H1 (cell line): ENCODE data around the gene ITPRIPL2. TPM values are rescaled to one million over a fixed set of nuclear protein-coding genes. Genes with fewer than 3 reads are reported as not detected.

Experiments used
- BCL11A ChIP-seq, 2 experiments: IDR thresholded peaks; one replicate each; pipeline ENCODE4 v1.6.1; 2011; ENCODE audit warnings: low read depth in 2 of 2, low read length in 2 of 2, mild to moderate bottlenecking in 2 of 2
- CHD2 ChIP-seq: IDR thresholded peaks from 2 replicates; pipeline ENCODE4 v1.6.1; 2012; ENCODE audit warnings: low read length, improper control_type of control experiment
- CREB1 ChIP-seq: IDR thresholded peaks from 2 replicates; pipeline ENCODE4 v1.6.1; 2012; ENCODE audit warnings: inconsistent platforms
- CTBP2 ChIP-seq: IDR thresholded peaks from 2 replicates; pipeline ENCODE4 v1.7.0; 2011; ENCODE audit warnings: borderline replicate concordance, mild to moderate bottlenecking, moderate library complexity, mixed read lengths, low read length; ENCODE audit not compliant: insufficient read depth, insufficient read length
- CTCF ChIP-seq, 3 experiments: IDR thresholded peaks; 1 replicate in 2 of 3; 2 replicates in 1 of 3; pipeline versions ENCODE4 v1.5.1 to v1.6.1; 2011; ENCODE audit warnings: low read length in 3 of 3, mild to moderate bottlenecking in 3 of 3, inconsistent platforms in 2 of 3, low read depth in 1 of 3, moderate library complexity in 1 of 3; ENCODE audit not compliant: insufficient read depth in 1 of 3; ENCODE audit errors: control extremely low read depth in 1 of 3
- HDAC6 ChIP-seq: IDR thresholded peaks from one replicate; pipeline ENCODE4 v1.7.1; 2012; ENCODE audit warnings: low read depth, mild to moderate bottlenecking, inconsistent platforms, low read length, moderate library complexity
- JUN ChIP-seq: IDR thresholded peaks from 2 replicates; pipeline ENCODE4 v1.6.1; 2011; ENCODE audit warnings: low read depth, mild to moderate bottlenecking, improper control_type of control experiment, low read length
- JUND ChIP-seq: IDR thresholded peaks from 2 replicates; pipeline ENCODE4 v1.6.1; 2011; ENCODE audit warnings: mild to moderate bottlenecking, improper control_type of control experiment, low read length
- KDM4A ChIP-seq: IDR thresholded peaks from one replicate; pipeline ENCODE4 v1.7.1; 2012; ENCODE audit warnings: low read depth, mild to moderate bottlenecking, moderate library complexity, low read length, inconsistent platforms; ENCODE audit not compliant: severe bottlenecking
- NANOG ChIP-seq: IDR thresholded peaks from 2 replicates; pipeline ENCODE4 v1.6.1; 2011; ENCODE audit warnings: low read length, low read depth, mild to moderate bottlenecking, inconsistent platforms; ENCODE audit not compliant: insufficient read depth, poor library complexity, severe bottlenecking
- NRF1 ChIP-seq: IDR thresholded peaks from 2 replicates; pipeline ENCODE4 v1.6.1; 2011; ENCODE audit warnings: mild to moderate bottlenecking, low read depth, low read length, improper control_type of control experiment
- PHF8 ChIP-seq: fragments of 200-600 bp; sonication (generic); conservative IDR thresholded peaks from 2 replicates; pipeline ENCODE4 v1.7.1; 2012; ENCODE audit warnings: low read depth, mild to moderate bottlenecking, inconsistent platforms, low read length, moderate library complexity
- RAD21 ChIP-seq, 2 experiments: IDR thresholded peaks in 1 of 2; conservative IDR thresholded peaks in 1 of 2; 2 replicates each; pipeline ENCODE4 v1.6.1; 2011; ENCODE audit warnings: low read depth in 2 of 2, low read length in 2 of 2, improper control_type of control experiment in 1 of 2, inconsistent platforms in 1 of 2, mild to moderate bottlenecking in 1 of 2, moderate library complexity in 1 of 2
- RNF2 ChIP-seq: fragments of 200-900, 300-1000 bp; sonication (generic); IDR thresholded peaks from 2 replicates; pipeline ENCODE4 v1.7.1; 2016; ENCODE audit warnings: borderline replicate concordance, low read depth, mild to moderate bottlenecking, antibody characterized with exemption, low read length; ENCODE audit not compliant: poor library complexity, severe bottlenecking; ENCODE audit errors: missing control alignments
- RXRA ChIP-seq: IDR thresholded peaks from 2 replicates; pipeline ENCODE4 v1.6.1; 2011; ENCODE audit warnings: low read depth, mild to moderate bottlenecking, low read length, moderate library complexity; ENCODE audit not compliant: insufficient read depth
- SP4 ChIP-seq: IDR thresholded peaks from 2 replicates; pipeline ENCODE4 v1.6.1; 2012; ENCODE audit warnings: low read length, inconsistent platforms
- SRF ChIP-seq: IDR thresholded peaks from 2 replicates; pipeline ENCODE4 v1.6.1; 2011; ENCODE audit warnings: mild to moderate bottlenecking, low read depth, low read length, moderate library complexity
- TAF7 ChIP-seq: optimal IDR thresholded peaks from 2 replicates; pipeline ENCODE3; 2011; ENCODE audit warnings: low read depth, mild to moderate bottlenecking, inconsistent platforms, low read length, moderate library complexity, borderline replicate concordance
- YY1 ChIP-seq: IDR thresholded peaks from 2 replicates; pipeline ENCODE4 v1.6.1; 2011; ENCODE audit warnings: low read depth, mild to moderate bottlenecking, low read length
- polyA plus RNA-seq, 7 experiments: library from polyadenylated mRNA; depleted of rRNA in 3 of 7; stranded (reverse) in 5 of 7; unstranded in 2 of 7; fragments of >200 nt in 5 of 7; fragments of 200-250 nt in 2 of 7; gene quantifications; 1 replicate in 5 of 7; 2 replicates in 1 of 7; 4 replicates in 1 of 7; pipeline versions ENCODE4 v1.2.1 to v1.2.3, GENCODE V29; 2011 to 2013; ENCODE audit warnings: missing spikeins in 2 of 7, mixed read lengths in 2 of 7
- total RNA-seq: library from RNA; stranded (reverse); fragmentation: NEBNext Ultra II Directional; extraction: Animal tissue kit (Norgen Biotek cat#: 25700); gene quantifications from 2 replicates; pipeline ENCODE4 v1.2.1, GENCODE V29; 2021
- TF ChIP-seq, protein P1 (sequence below): IDR thresholded peaks from 2 replicates; pipeline ENCODE4 v1.6.1; 2012; ENCODE audit warnings: inconsistent platforms

Gene ITPRIPL2
- total and polyA plus RNA-seq, 2 of the 8 experiments (the other 6 are each of a cell fraction or from before 2014, with no cell fraction given), result 1.1 to 3.4 TPM

DNA sequence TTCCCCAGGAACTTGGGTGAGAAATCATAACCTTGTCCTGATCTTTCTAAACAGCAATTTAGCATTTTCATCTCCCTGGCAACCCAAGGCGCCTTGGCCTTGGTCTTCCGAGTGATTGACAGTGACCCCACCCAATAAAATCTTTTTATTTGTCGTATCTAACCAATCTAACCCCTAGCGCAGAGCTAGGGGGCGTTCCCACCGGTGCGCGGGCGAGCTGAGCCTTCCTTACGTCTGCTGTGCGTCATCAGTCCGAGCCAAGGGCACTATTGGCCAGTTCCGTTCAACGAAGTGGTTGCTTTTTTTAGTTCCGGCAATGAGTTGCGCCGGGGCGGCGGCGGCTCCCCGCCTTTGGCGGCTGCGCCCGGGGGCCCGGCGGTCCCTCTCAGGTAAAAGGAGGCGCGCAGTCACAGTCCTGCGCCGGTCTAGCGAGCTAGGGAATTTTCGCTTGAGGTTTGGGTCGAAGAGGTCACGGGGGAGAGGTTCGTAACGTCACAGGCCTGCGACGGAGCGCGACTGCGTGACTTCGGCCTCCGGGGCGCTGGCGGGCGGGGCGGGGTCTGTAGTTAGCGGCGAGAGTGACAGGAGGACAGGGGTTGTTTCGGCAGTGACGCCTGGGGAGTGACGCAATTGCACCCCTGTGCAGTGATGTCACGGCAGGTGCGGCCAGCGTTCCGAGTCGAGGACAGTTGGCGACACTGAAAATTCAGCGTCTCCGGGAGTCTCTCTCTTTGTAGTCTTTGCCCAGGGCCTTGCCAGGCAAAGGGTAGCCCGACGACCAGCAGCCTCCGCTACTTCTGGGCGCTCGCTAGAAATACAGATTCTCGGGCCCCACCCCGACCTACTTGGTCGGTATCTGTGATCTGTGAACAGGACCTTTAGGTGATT is 46.2 kb upstream of the ITPRIPL2 start, which contains the start of gene COQ7 (continued):
- no peak for TF ChIP-seq CTCF (IDR thresholded peaks at IDR 0.05; ENCODE audit: control extremely low read depth in 1 of 3, insufficient read depth in 1 of 3, low read depth in 1 of 3, low read length in 3 of 3)
- TF ChIP-seq JUN, result no peak
- no peak; the same call in 1 of the 2 replicates for TF ChIP-seq SP4
- peak; percentile 58 for TF ChIP-seq CTBP2
- TF ChIP-seq HDAC6, result no peak
- TF ChIP-seq KDM4A, result peak; percentile 98
- peak; percentile 96 for TF ChIP-seq CREB1
- peak; percentile 86 for TF ChIP-seq CHD2
- peak; percentile 56 for TF ChIP-seq TAF7
- no peak for TF ChIP-seq RAD21 (IDR thresholded peaks at IDR 0.05 in 1 of 2, conservative IDR thresholded peaks at IDR 0.05 in 1 of 2; ENCODE audit: low read depth in 2 of 2, low read length in 2 of 2)
- peak; percentile 62 for TF ChIP-seq SRF
- no peak for TF ChIP-seq BCL11A (IDR thresholded peaks at IDR 0.05; ENCODE audit: low read depth in 2 of 2, low read length in 2 of 2)
- TF ChIP-seq PHF8, result peak; percentile 98
- TF ChIP-seq, protein P1, sequence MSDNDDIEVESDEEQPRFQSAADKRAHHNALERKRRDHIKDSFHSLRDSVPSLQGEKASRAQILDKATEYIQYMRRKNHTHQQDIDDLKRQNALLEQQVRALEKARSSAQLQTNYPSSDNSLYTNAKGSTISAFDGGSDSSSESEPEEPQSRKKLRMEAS, result peak; percentile 54
- TF ChIP-seq RNF2, result no peak
- TF ChIP-seq NRF1, result 0 out of 2 replicates have a peak, but pooled peaks have one; percentile 14
- peak; percentile 78 for TF ChIP-seq JUND
- TF ChIP-seq RXRA, result no peak
- no peak for TF ChIP-seq YY1
- TF ChIP-seq NANOG, result no peak
